Measurements from ENCODE around the gene KLK10.

KLK10 gene

DNA sequence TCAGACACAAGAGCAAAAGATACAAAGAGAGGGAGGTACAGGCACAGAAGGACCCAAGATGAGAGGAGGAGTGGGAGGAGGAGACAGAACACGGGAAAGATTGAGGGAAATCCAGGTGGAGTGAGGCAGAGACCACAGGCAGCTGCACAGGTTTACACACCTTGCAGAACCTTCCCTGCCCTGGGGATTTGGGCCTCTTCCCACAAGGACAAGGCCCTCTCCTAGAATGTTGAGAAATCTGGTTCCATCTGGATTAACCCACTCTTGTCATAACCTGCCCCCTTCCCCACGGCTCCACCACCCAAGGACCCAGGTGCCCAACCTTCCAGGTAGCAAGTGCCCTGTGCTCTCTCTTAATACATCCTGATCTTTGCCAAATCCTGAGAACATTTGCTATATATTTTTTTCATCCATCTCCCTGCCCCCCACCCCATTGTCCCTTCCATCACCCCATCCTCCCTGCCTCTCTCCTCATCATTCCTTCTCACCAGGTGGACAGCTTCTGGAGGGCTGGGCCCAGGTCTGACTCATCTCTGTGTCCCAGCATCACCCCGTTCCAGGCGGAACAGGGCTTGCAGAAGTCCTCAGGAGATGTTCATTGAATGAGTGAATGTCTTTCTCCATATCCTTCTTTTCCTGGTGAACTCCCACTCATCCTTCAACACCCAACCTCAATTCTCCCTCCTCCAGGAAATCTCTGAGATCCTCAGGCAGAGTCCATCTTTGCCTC, 9.3 kb downstream of the KLK10 start:
- H3K4me3 ChIP-seq (ENCODE audit: low read depth, low read length): no peak overlapping the region
- TF ChIP-seq, protein P1, sequence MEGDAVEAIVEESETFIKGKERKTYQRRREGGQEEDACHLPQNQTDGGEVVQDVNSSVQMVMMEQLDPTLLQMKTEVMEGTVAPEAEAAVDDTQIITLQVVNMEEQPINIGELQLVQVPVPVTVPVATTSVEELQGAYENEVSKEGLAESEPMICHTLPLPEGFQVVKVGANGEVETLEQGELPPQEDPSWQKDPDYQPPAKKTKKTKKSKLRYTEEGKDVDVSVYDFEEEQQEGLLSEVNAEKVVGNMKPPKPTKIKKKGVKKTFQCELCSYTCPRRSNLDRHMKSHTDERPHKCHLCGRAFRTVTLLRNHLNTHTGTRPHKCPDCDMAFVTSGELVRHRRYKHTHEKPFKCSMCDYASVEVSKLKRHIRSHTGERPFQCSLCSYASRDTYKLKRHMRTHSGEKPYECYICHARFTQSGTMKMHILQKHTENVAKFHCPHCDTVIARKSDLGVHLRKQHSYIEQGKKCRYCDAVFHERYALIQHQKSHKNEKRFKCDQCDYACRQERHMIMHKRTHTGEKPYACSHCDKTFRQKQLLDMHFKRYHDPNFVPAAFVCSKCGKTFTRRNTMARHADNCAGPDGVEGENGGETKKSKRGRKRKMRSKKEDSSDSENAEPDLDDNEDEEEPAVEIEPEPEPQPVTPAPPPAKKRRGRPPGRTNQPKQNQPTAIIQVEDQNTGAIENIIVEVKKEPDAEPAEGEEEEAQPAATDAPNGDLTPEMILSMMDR (IDR thresholded peaks at IDR 0.05; ENCODE audit: low read depth, low read length): no peak

DNA sequence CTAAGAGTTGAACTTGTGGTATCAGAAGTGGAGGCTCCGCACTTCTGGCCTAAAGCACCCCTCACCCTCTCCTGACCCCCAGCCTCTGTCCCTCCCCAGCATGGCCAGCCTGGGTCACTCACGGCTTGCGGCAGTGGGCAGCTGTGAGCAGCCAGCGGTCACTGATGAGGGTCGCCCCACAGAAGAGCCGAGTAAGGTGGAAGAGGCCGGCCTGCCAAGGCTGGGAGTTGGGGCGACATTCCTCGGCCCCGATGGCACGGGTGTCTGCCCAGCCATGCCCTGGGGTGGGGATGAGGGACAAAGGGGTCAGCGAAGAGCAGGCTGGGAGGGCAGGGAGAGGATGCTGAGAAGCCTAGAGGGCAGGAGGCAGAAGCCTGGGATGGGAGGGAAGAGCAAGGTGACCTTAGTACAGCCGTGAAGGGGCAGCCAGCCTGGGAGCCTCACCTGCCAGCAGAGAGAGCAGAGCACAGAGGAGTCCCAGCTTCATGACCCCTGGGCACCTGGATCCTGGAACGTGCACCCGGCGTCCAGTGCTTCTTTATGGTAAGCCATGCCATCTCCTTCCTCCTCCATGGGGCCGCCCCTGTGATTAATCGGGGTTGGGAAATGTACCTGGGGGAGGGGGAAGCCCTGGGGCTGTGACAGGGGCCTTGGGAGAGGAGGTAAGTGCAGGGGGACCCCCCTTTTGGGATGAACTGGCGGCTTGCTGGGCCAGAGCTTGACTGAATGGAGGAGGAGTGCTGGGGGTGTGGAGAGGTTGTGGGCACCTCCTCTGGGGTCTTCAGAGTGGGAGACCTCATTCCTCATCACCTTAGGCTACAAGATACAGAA, 10.2 kb downstream of the KLK10 start:
- TF ChIP-seq, protein P1 (IDR thresholded peaks at IDR 0.05; ENCODE audit: low read depth, low read length): no peak
- H3K4me3 ChIP-seq (ENCODE audit: low read depth, low read length): no peak overlapping the region

DNA sequence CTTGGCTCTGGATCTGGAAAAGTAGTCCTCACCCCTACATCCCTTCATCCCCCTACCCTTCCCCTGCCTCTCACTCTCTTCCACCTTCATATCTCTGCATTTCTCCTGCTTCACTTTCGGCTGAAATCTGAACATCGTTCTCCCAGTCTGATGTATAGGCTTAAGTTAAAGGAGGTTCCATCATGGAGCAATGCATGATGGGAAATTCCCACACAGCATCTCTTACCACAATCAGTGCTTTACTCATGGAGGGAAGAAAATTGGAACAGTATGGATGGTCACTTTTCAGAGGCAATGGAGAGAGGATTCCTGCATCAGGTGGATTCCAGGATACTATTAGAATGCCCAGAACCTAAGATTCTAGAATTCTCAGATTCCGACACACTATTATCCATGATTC, 12.0 kb downstream of the KLK10 start:
- no peak overlapping the region for H3K4me3 ChIP-seq (ENCODE audit: low read depth, low read length)
- TF ChIP-seq, protein P1 (IDR thresholded peaks at IDR 0.05; ENCODE audit: low read depth, low read length): no peak

DNA sequence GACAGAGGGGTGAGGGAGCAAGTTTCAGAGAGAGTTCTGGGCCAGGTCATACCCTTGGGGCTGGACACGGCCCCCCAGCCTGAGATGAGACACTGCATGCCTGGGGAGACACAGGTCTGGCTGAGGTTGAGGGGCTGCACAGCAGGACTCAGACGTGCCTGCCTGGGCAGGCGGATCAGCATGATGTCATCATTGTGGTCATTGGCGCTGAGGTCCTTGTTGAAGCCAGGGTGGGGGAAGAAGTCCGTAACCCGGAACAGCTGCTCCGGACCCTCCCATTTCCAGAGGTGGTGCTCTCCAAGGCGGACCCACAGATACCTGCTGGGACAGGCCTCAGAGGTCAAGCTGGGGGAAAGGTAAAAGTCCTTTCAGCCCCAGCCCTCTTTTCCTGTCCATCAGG, 13.1 kb downstream of the KLK10 start:
- H3K4me3 ChIP-seq (ENCODE audit: low read depth, low read length): no peak overlapping the region
- TF ChIP-seq, protein P1 (IDR thresholded peaks at IDR 0.05; ENCODE audit: low read depth, low read length): no peak

DNA sequence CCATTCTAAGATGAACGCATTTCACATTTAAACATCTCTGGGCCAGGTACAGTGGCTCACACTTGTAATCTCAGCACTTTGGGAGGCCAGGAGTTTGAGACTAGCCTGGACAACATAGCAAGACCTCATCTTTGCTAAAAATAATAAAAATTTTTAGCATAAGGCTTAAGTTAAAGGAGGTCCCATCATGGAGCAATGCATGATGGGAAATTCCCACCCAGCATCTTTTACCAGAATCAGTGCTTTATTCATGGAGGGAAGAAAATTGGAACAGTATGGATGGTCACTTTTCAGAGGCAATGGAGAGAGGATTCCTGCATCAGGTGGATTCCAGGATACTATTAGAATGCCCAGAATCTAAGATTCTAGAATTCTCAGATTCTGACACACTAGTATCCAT, 14.3 kb downstream of the KLK10 start:
- TF ChIP-seq, protein P1 (IDR thresholded peaks at IDR 0.05; ENCODE audit: low read depth, low read length): no peak
- no peak overlapping the region for H3K4me3 ChIP-seq (ENCODE audit: low read depth, low read length)

DNA sequence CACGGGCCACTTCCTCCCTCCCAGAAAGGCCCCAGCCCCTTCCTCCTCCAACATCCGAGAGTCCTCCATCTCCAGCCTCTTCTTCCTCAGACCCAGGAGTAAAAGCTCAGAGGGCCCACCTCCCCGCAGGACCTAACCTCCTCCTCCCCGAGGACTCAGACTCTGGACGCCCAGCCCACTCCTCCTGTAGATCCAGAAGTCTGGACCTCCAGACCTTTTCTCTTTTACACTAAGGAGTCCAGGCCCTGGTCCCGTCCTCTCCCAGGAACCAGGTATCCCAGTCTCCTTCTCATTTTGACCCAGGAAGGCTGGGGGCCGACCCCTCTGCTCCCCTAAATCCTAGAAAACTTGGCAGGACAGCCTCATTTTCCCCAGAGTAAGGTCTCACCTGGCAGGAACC, 16.2 kb downstream of the KLK10 start:
- no peak overlapping the region for H3K4me3 ChIP-seq (ENCODE audit: low read depth, low read length)
- TF ChIP-seq, protein P1 (IDR thresholded peaks at IDR 0.05; ENCODE audit: low read depth, low read length): no peak

Data from WI38 (cell line).